GM12801 (cell line): ENCODE measurements around the gene TECPR2.

ENCODE experiments used
- CTCF ChIP-seq: IDR thresholded peaks from one replicate; pipeline ENCODE4 v1.5.1; 2011; ENCODE audit warnings: control low read depth; ENCODE audit not compliant: insufficient read length; ENCODE audit errors: extremely low read depth

Gene TECPR2

GRCh38 chr14:102462391-102462790, 99.7 kb downstream of the TECPR2 start:
- TF ChIP-seq CTCF, result no peak

GRCh38 chr14:102464006-102464405, 101.3 kb downstream of the TECPR2 start:
- TF ChIP-seq CTCF, result no peak

- no peak for TF ChIP-seq CTCF
Observed at GRCh38 chr14:102464846-102465341, 102.2 kb downstream of the TECPR2 start.

GRCh38 chr14:102469261-102469660, 106.5 kb downstream of the TECPR2 start:
- no peak for TF ChIP-seq CTCF

- TF ChIP-seq CTCF, result no peak
Observed at GRCh38 chr14:102471921-102472790, 109.4 kb downstream of the TECPR2 start.

- no peak for TF ChIP-seq CTCF
Observed at GRCh38 chr14:102472791-102473150, 110.0 kb downstream of the TECPR2 start.

- TF ChIP-seq CTCF, result no peak
Observed at GRCh38 chr14:102473559-102473958, 110.8 kb downstream of the TECPR2 start.
